HepG2 (cell line): ENCODE measurements around the gene RFX2.

Experiments
- RNF2 ChIP-seq: fragments of 450-650 bp; conservative IDR thresholded peaks from 2 replicates; pipeline ENCODE4 v1.6.1; 2016; ENCODE audit warnings: low read depth
- USF2 ChIP-seq, 2 experiments: sonication (generic) in 1 of 2; formaldehyde crosslinking in 1 of 2; IDR thresholded peaks; 2 replicates each; pipeline versions ENCODE4 v1.5.1 to v1.6.1; 2011 to 2020; ENCODE audit warnings: borderline replicate concordance in 1 of 2, low read depth in 1 of 2, low read length in 1 of 2, mild to moderate bottlenecking in 1 of 2, missing genetic modification reagents in 1 of 2, moderate library complexity in 1 of 2
- TF ChIP-seq, protein P1 (sequence below): sonication (generic); formaldehyde crosslinking; IDR thresholded peaks from 2 replicates; pipeline ENCODE4 v1.4.0; 2020; ENCODE audit warnings: missing genetic modification reagents

DNA sequence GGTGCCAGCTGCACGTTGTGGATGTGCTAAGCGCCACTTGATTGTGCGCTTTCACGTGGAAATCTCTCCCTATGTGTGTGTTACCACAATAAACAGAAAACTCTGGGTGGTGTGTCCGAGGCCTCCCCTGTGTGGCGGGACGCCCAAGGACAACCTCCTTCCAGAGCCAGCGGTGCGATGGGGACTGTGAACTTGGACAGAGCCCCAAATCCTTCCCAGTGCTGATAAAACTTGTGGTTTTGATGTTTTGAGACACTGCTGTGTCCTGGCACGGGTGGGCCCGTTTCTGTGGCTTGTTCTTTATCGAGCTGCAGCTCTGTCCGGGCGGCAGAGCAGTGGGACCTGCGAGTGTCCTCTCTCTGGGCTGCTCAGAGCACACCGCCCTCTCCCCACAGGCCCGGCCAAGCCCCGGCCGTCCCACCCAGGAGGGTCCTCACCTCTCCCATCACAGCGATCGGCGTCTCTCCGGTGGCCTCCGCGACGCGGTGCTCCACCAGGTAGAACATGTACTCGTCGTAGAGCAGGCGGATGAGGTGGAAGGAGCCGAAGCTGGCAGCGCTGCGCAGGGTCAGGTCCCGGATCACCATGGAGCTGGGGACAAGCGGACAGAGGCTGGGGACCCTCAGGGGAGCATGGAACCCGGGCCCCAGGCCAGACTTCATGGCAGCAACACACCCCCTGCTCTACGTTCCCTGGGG, 113.5 kb downstream of the RFX2 start:
- no peak for TF ChIP-seq RNF2
- TF ChIP-seq, protein P1, sequence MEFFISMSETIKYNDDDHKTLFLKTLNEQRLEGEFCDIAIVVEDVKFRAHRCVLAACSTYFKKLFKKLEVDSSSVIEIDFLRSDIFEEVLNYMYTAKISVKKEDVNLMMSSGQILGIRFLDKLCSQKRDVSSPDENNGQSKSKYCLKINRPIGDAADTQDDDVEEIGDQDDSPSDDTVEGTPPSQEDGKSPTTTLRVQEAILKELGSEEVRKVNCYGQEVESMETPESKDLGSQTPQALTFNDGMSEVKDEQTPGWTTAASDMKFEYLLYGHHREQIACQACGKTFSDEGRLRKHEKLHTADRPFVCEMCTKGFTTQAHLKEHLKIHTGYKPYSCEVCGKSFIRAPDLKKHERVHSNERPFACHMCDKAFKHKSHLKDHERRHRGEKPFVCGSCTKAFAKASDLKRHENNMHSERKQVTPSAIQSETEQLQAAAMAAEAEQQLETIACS (CRISPR knock-in tag): no peak
- TF ChIP-seq USF2 (IDR thresholded peaks at IDR 0.05; ENCODE audit: low read depth, low read length): no peak
- TF ChIP-seq USF2 (CRISPR knock-in tag; IDR thresholded peaks at IDR 0.05; ENCODE audit: borderline replicate concordance): no peak
